ENCODE measurements around the gene PPARGC1A. TPM values are rescaled to one million over a fixed set of nuclear protein-coding genes. Genes with fewer than 3 reads are reported as not detected.

The PPARGC1A gene
- total and polyA plus RNA-seq, 7 donors: 7.8 to 89.3 (median 37.2) TPM

DNA sequence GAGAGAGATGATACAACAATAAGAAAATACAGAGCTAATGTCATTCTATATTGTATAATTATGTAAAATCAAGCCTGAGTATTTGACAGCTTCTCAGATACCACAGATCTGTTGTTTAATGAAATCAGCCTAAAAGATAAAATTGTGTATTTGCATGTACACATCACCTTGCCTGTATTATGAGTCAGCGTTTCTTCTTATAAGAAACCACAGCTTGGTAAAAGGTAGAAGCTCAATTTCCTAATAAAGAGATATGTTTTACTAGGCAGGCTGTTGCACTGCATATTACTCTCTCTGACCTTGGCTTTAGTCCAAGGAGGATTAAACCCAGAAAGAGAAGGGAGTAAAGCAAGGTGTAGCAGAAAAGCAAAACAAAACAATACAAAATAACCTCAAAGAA is 121.3 kb downstream of the PPARGC1A start:
- intact Hi-C loops (cut with DNase I): no loop called here
- H3K9me3 ChIP-seq: no peaks in the 10 kb centered on the region

GRCh38 chr4:23766344-23766743 is 123.5 kb downstream of the PPARGC1A start:
- ATAC-seq (no peak), DNase-seq (no peak)
- H3K9me3 ChIP-seq: no peaks in the 10 kb centered on the region

More for the DNA sequence above, 121.3 kb downstream of the PPARGC1A start:
- no peaks in the 10 kb centered on the region for H3K4me1 ChIP-seq
- no peak overlapping the region for H3K4me3 ChIP-seq
- ATAC-seq (no peak), DNase-seq (no peak)
- WGBS, 3 donors: 72 to 80% (median 76%) methylated on average over 1 of the region's 1 CpG
- no peaks in the 10 kb centered on the region for H3K36me3 ChIP-seq (ENCODE audit: insufficient read depth in 1 of 2, low read depth in 1 of 2)
- H3K27ac ChIP-seq: no peak overlapping the region
- TF ChIP-seq, protein P1, sequence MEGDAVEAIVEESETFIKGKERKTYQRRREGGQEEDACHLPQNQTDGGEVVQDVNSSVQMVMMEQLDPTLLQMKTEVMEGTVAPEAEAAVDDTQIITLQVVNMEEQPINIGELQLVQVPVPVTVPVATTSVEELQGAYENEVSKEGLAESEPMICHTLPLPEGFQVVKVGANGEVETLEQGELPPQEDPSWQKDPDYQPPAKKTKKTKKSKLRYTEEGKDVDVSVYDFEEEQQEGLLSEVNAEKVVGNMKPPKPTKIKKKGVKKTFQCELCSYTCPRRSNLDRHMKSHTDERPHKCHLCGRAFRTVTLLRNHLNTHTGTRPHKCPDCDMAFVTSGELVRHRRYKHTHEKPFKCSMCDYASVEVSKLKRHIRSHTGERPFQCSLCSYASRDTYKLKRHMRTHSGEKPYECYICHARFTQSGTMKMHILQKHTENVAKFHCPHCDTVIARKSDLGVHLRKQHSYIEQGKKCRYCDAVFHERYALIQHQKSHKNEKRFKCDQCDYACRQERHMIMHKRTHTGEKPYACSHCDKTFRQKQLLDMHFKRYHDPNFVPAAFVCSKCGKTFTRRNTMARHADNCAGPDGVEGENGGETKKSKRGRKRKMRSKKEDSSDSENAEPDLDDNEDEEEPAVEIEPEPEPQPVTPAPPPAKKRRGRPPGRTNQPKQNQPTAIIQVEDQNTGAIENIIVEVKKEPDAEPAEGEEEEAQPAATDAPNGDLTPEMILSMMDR (IDR thresholded peaks at IDR 0.05): no peak
- no peaks in the 10 kb centered on the region for H3K27me3 ChIP-seq (ENCODE audit: insufficient read depth in 3 of 3, low read length in 2 of 3)

DNA sequence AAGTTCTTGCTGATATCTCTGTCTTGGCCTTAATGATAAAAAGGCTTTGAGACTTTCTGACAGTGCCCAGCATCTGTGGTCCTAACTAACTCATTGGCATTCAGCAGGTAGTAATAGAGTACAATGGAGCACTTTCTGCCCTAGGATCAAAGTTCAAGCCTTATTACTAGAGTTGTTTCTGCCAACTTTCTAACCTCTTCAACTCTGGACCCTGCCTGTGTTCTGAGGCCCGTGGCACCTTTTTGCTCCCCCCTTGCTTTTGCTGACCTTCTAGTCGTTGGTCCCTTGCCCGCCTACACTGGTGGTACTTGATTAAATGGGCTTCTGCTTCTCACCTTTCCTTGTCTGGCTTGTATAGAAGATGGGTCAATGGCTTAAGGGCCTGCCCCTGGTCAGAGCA is 126.3 kb downstream of the PPARGC1A start:
- intact Hi-C loops (cut with DNase I): no loop called here
- no peak overlapping the region for H3K27ac ChIP-seq
- DNase-seq (no peak), ATAC-seq (no peak)
- TF ChIP-seq, protein P1 (IDR thresholded peaks at IDR 0.05): no peak
- no peaks in the 10 kb centered on the region for H3K9me3 ChIP-seq
- no peak overlapping the region for H3K4me3 ChIP-seq
- no peaks in the 10 kb centered on the region for H3K4me1 ChIP-seq
- 51 to 65% (median 61%) methylated on average over 3 of the region's 3 CpGs for WGBS, 3 donors
- H3K27me3 ChIP-seq (ENCODE audit: insufficient read depth in 3 of 3, low read length in 2 of 3): no peaks in the 10 kb centered on the region
- no peaks in the 10 kb centered on the region for H3K36me3 ChIP-seq (ENCODE audit: insufficient read depth in 1 of 2, low read depth in 1 of 2)

More at GRCh38 chr4:23766344-23766743, 123.5 kb downstream of the PPARGC1A start:
- Histone ChIP-seq H3K4me1 (no peaks in the 10 kb centered on the region), H3K4me3 (no peak overlapping the region), H3K27me3 (ENCODE audit: insufficient read depth in 3 of 3, low read length in 2 of 3) (no peaks in the 10 kb centered on the region), H3K27ac (no peak overlapping the region), H3K36me3 (ENCODE audit: insufficient read depth in 1 of 2, low read depth in 1 of 2) (no peaks in the 10 kb centered on the region)
- WGBS, 3 donors: 48 to 67% (median 48%) methylated on average over 2 of the region's 2 CpGs
- TF ChIP-seq, protein P1 (IDR thresholded peaks at IDR 0.05): no peak
- intact Hi-C loops (cut with DNase I): no loop called here

DNA sequence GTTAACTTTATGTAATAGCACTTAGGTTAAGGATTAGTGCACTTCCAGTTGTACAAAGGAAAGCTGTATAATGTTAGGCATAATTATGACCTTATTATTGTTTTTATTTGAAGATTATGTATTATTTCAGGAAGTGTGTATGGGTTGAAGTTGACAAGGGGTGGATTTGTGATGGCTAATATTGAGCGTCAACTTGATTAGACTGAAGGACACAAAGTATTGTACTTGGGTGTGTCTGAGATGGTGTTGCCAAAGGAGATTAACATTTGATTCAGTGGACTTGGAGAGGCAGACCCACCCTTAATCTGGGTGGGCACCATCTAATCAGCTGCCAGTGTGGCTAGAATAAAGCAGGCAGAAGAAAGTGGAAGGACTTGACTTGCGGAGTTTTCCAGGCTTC is 127.3 kb downstream of the PPARGC1A start:
- Histone ChIP-seq H3K9me3 (no peaks in the 10 kb centered on the region), H3K36me3 (ENCODE audit: insufficient read depth in 1 of 2, low read depth in 1 of 2) (no peaks in the 10 kb centered on the region), H3K4me1 (no peaks in the 10 kb centered on the region), H3K4me3 (no peak overlapping the region), H3K27me3 (ENCODE audit: insufficient read depth in 3 of 3, low read length in 2 of 3) (no peaks in the 10 kb centered on the region), H3K27ac (no peak overlapping the region)
- intact Hi-C loops (cut with DNase I): no loop called here
- DNase-seq: no peak
- ATAC-seq: no peak
- TF ChIP-seq, protein P1 (IDR thresholded peaks at IDR 0.05): no peak
- WGBS, 3 donors: 85 to 90% (median 87%) methylated on average over 2 of the region's 2 CpGs

DNA sequence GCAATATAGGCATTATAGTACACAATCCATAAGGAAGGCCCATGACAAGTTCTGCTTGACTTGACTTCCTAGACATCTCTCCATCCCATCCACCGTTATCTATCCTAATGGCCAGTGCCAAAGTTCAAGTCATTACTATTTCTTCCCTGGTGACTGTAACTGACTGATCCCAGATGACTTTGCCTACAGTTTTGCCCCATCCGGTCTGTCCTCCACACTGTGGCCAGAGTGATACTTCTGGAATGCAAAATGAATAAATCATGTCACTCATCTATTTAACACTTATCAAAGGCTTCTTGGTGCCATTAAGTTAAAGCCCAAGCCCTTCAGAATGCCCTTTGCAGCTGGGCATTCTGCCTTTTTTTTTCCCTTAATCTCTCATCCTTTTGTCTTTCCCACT is 130.8 kb downstream of the PPARGC1A start:
- DNase-seq: no peak
- intact Hi-C loops (cut with DNase I): no loop called here
- H3K36me3 ChIP-seq (ENCODE audit: insufficient read depth in 1 of 2, low read depth in 1 of 2): no peaks in the 10 kb centered on the region
- TF ChIP-seq, protein P1 (IDR thresholded peaks at IDR 0.05): no peak
- H3K27me3 ChIP-seq (ENCODE audit: insufficient read depth in 3 of 3, low read length in 2 of 3): no peaks in the 10 kb centered on the region
- no peak overlapping the region for H3K4me3 ChIP-seq
- no peak for ATAC-seq
- no peaks in the 10 kb centered on the region for H3K4me1 ChIP-seq
- no peaks in the 10 kb centered on the region for H3K9me3 ChIP-seq
- 37 to 42% (median 40%) methylated on average over 2 of the region's 2 CpGs for WGBS, 3 donors
- no peak overlapping the region for H3K27ac ChIP-seq
